Osteoblast (primary cell): ENCODE results near the gene HSPA1L. TPM values are rescaled to one million over a fixed set of nuclear protein-coding genes. Genes with fewer than 3 reads are reported as not detected.
"Not testable (repeated sequence)": the region's sequence is repeated elsewhere in the genome, so short reads cannot be mapped to it uniquely, and the experiment has no call there.

Experiments
- DNase-seq: peaks from one replicate; pipeline ENCODE4 v3.0.0; 2011; ENCODE audit warnings: low spot score, mixed read lengths; ENCODE audit not compliant: insufficient read length; ENCODE audit errors: missing footprints
- H2AFZ ChIP-seq: 2 replicates; pipeline ENCODE4 v1.6.0; 2011; ENCODE audit warnings: mild to moderate bottlenecking, low read length
- H3K27ac ChIP-seq: 2 replicates; pipeline ENCODE4 v1.5.1; 2011; ENCODE audit warnings: mild to moderate bottlenecking, low read depth, low read length, moderate library complexity
- H3K27me3 ChIP-seq: 2 replicates; pipeline ENCODE4 v1.6.0; 2012; ENCODE audit warnings: mild to moderate bottlenecking, control low read depth, inconsistent platforms, low read length, moderate library complexity; ENCODE audit not compliant: insufficient read depth
- H3K36me3 ChIP-seq: 2 replicates; pipeline ENCODE4 v1.5.1; 2011; ENCODE audit warnings: mild to moderate bottlenecking, low read length, control low read depth, moderate library complexity; ENCODE audit not compliant: insufficient read depth
- H3K4me1 ChIP-seq: 2 replicates; pipeline ENCODE4 v1.5.1; 2011; ENCODE audit warnings: mild to moderate bottlenecking, low read length, control low read depth, moderate library complexity; ENCODE audit not compliant: insufficient read depth
- H3K4me2 ChIP-seq: 2 replicates; pipeline ENCODE4 v1.6.0; 2011; ENCODE audit warnings: mild to moderate bottlenecking, low read length; ENCODE audit not compliant: insufficient read depth
- H3K4me3 ChIP-seq: fragments of 200-600 bp; sonication (generic); 3 replicates; pipeline ENCODE4 v1.5.1; 2012; ENCODE audit warnings: mild to moderate bottlenecking, low read length, inconsistent platforms; ENCODE audit not compliant: insufficient read depth
- H3K79me2 ChIP-seq: 2 replicates; pipeline ENCODE4 v1.6.0; 2012; ENCODE audit warnings: mild to moderate bottlenecking, low read length, control low read depth, inconsistent platforms; ENCODE audit not compliant: insufficient read depth
- H3K9me3 ChIP-seq: 2 replicates; pipeline ENCODE4 v1.5.1; 2011; ENCODE audit warnings: low read depth, low read length, control low read depth
- H4K20me1 ChIP-seq: 2 replicates; pipeline ENCODE4 v1.6.0; 2012; ENCODE audit warnings: mild to moderate bottlenecking, low read length, control low read depth; ENCODE audit not compliant: insufficient read depth
- CTCF ChIP-seq: IDR thresholded peaks from 2 replicates; pipeline ENCODE4 v1.5.1; 2011; ENCODE audit warnings: mild to moderate bottlenecking, low read depth, low read length, moderate library complexity; ENCODE audit errors: extremely low read depth
- total RNA-seq: library from RNA; depleted of rRNA; stranded (reverse); fragments of >200 nt; gene quantifications from 2 replicates; pipeline ENCODE4 v1.2.3, GENCODE V29; 2012

The HSPA1L gene
- total RNA-seq, 1 donor: 0.72 TPM

GRCh38 chr6:31858707-31859106 is 43.6 kb upstream of the HSPA1L start:
- no peak for DNase-seq
- Histone ChIP-seq H3K79me2 (peaks cover 29% of the 10 kb centered on the region), H3K36me3 (peaks cover 33% of the 10 kb centered on the region), H3K4me3 (no peak overlapping the region), H3K4me2 (no peak overlapping the region), H3K4me1 (peaks cover 14% of the 10 kb centered on the region), H3K27ac (no peak overlapping the region), H2AFZ (no peak overlapping the region), H3K9me3 (no peaks in the 10 kb centered on the region), H4K20me1 (no peaks in the 10 kb centered on the region), H3K27me3 (no peaks in the 10 kb centered on the region)
- no peak for TF ChIP-seq CTCF

GRCh38 chr6:31857774-31858173 is 42.7 kb upstream of the HSPA1L start:
- Histone ChIP-seq H3K79me2 (peaks cover 29% of the 10 kb centered on the region), H3K36me3 (peaks cover 33% of the 10 kb centered on the region)
- H2AFZ ChIP-seq, H3K4me2 ChIP-seq, H3K9me3 ChIP-seq, H3K27ac ChIP-seq, H3K4me3 ChIP-seq, H3K27me3 ChIP-seq, DNase-seq, H4K20me1 ChIP-seq, H3K4me1 ChIP-seq: not testable (repeated sequence)

DNA sequence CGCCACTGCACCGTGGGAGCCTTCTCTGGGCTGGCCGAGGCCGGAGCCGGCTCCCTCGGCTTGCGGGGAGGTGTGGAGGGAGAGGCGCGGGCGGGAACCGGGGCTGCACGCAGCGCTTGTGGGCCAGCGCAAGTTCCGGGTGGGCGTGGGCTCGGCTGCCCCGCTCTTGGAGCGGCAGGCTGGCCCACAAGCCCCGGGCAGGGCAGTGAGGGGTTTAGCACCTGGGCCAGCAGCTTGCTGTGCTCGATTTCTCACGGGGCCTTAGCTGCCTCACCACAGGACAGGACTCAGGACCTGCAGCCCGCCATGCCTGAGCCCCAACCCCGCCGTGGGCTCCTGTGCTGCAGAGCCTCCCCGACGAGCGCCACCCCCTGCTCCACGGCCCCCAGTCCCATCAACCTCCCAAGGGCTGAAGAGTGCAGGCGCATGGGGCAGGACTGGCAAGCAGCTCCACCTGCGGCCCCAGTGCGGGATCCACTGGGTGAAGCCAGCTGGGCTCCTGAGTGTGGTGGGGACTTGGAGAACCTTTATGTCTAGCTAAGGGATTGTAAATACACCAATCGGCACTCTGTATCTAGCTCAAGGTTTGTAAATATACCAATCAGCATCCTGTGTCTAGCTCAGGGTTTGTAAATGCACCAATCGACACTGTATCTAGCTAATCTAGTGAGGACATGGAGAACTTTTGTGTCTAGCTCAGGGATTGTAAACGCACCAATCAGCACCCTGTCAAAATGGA is 37.1 kb upstream of the HSPA1L start:
- H3K4me1 ChIP-seq, H3K79me2 ChIP-seq, H3K9me3 ChIP-seq, H3K27ac ChIP-seq, H4K20me1 ChIP-seq, H3K27me3 ChIP-seq, H3K36me3 ChIP-seq, H3K4me3 ChIP-seq, H3K4me2 ChIP-seq, H2AFZ ChIP-seq: not testable (repeated sequence)
- peak; percentile 50 for DNase-seq

- peak; percentile 82 for DNase-seq
- peak overlapping the region; percentile 42 for H3K4me2 ChIP-seq
Observed at GRCh38 chr6:31851485-31851832, 36.4 kb upstream of the HSPA1L start.

More at GRCh38 chr6:31851485-31851832, 36.4 kb upstream of the HSPA1L start:
- Histone ChIP-seq H3K79me2 (no peaks in the 10 kb centered on the region), H3K27me3 (no peaks in the 10 kb centered on the region), H4K20me1 (no peaks in the 10 kb centered on the region), H3K36me3 (no peaks in the 10 kb centered on the region), H2AFZ (no peak overlapping the region), H3K4me1 (no peaks in the 10 kb centered on the region), H3K9me3 (no peaks in the 10 kb centered on the region), H3K4me3 (no peak overlapping the region), H3K27ac (no peak overlapping the region)
- no peak for TF ChIP-seq CTCF
